Liver (tissue), 9 donors: ENCODE data around the gene ARV1. TPM values are rescaled to one million over a fixed set of nuclear protein-coding genes. Genes with fewer than 3 reads are reported as not detected.

ENCODE experiments used
- DNase-seq: peaks from one replicate; pipeline ENCODE4 v3.0.0-alpha.2; 2017; ENCODE audit warnings: low spot score
- H3K27ac ChIP-seq, 2 donors: one replicate each; pipeline ENCODE4 v1.7.0; 2013; ENCODE audit warnings: inconsistent platforms in 2 of 2, low read length in 2 of 2, control low read depth in 1 of 2, low read depth in 1 of 2, mild to moderate bottlenecking in 1 of 2
- H3K27me3 ChIP-seq, 4 donors: one replicate each; pipeline versions ENCODE4 v1.6.1 to v1.7.0; 2013; ENCODE audit warnings: low read length in 3 of 4, inconsistent platforms in 1 of 4, mild to moderate bottlenecking in 1 of 4, moderate library complexity in 1 of 4; ENCODE audit not compliant: control insufficient read depth in 4 of 4, insufficient read depth in 4 of 4
- H3K36me3 ChIP-seq, 4 donors: one replicate each; pipeline versions ENCODE4 v1.6.1 to v1.7.0; 2013; ENCODE audit warnings: low read length in 3 of 4, mild to moderate bottlenecking in 3 of 4, low read depth in 1 of 4, moderate library complexity in 1 of 4; ENCODE audit not compliant: control insufficient read depth in 4 of 4, insufficient read depth in 3 of 4
- H3K4me1 ChIP-seq, 4 donors: one replicate each; pipeline versions ENCODE4 v1.6.1 to v1.7.0; 2013; ENCODE audit warnings: low read length in 3 of 4, mild to moderate bottlenecking in 3 of 4, moderate library complexity in 1 of 4; ENCODE audit not compliant: control insufficient read depth in 4 of 4, insufficient read depth in 4 of 4
- H3K4me3 ChIP-seq, 3 donors: one replicate each; pipeline versions ENCODE4 v1.6.1 to v1.7.0; 2013; ENCODE audit warnings: low read length in 3 of 3, control low read depth in 1 of 3, low read depth in 1 of 3, mild to moderate bottlenecking in 1 of 3
- H3K9ac ChIP-seq, 2 donors: one replicate each; pipeline ENCODE4 v1.7.0; 2013; ENCODE audit warnings: low read length in 2 of 2, mild to moderate bottlenecking in 2 of 2, moderate library complexity in 2 of 2, control low read depth in 1 of 2, low read depth in 1 of 2
- H3K9me3 ChIP-seq, 4 donors: one replicate each; pipeline versions ENCODE4 v1.6.1 to v1.7.0; 2013; ENCODE audit warnings: low read length in 3 of 4; ENCODE audit not compliant: control insufficient read depth in 4 of 4
- ATF3 ChIP-seq: IDR thresholded peaks from 2 replicates; pipeline ENCODE4 v1.6.1; 2016; ENCODE audit warnings: antibody characterized with exemption
- CTCF ChIP-seq: fragments of 150-350 bp; IDR thresholded peaks from 2 replicates; pipeline ENCODE4 v1.5.1; 2017; ENCODE audit warnings: improper control_type of control experiment, low read depth, low read length; ENCODE audit not compliant: missing input control
- EGR1 ChIP-seq, 2 donors: IDR thresholded peaks; 2 replicates each; pipeline ENCODE4 v1.6.1; 2016 to 2018; ENCODE audit warnings: antibody characterized with exemption in 2 of 2, low read depth in 2 of 2
- FOXA1 ChIP-seq: IDR thresholded peaks from 2 replicates; pipeline ENCODE4 v1.6.1; 2016; ENCODE audit warnings: antibody characterized with exemption
- FOXA2 ChIP-seq: IDR thresholded peaks from 2 replicates; pipeline ENCODE4 v1.6.1; 2016; ENCODE audit warnings: antibody characterized with exemption
- GABPA ChIP-seq, 2 donors: IDR thresholded peaks in 1 of 2; conservative IDR thresholded peaks in 1 of 2; 2 replicates each; pipeline ENCODE4 v1.6.1; 2016; ENCODE audit warnings: antibody characterized with exemption in 2 of 2, mild to moderate bottlenecking in 1 of 2, moderate library complexity in 1 of 2
- HNF4G ChIP-seq: IDR thresholded peaks from 2 replicates; pipeline ENCODE4 v1.6.1; 2016; ENCODE audit warnings: antibody characterized with exemption
- JUND ChIP-seq, 2 donors: IDR thresholded peaks; 2 replicates each; pipeline ENCODE4 v1.6.1; 2016; ENCODE audit warnings: antibody characterized with exemption in 2 of 2
- MAX ChIP-seq: IDR thresholded peaks from 2 replicates; pipeline ENCODE4 v1.6.1; 2016; ENCODE audit warnings: antibody characterized with exemption
- RAD21 ChIP-seq, 2 donors: IDR thresholded peaks; 2 replicates each; pipeline ENCODE4 v1.6.1; 2016; ENCODE audit warnings: antibody characterized with exemption in 2 of 2, mild to moderate bottlenecking in 2 of 2
- REST ChIP-seq: IDR thresholded peaks from 2 replicates; pipeline ENCODE4 v1.6.1; 2016; ENCODE audit warnings: antibody characterized with exemption, mild to moderate bottlenecking
- SP1 ChIP-seq: IDR thresholded peaks from 2 replicates; pipeline ENCODE4 v1.6.1; 2018; ENCODE audit warnings: antibody characterized with exemption, mild to moderate bottlenecking
- TAF1 ChIP-seq: conservative IDR thresholded peaks from 2 replicates; pipeline ENCODE4 v1.6.1; 2016; ENCODE audit warnings: antibody characterized with exemption, mild to moderate bottlenecking
- YY1 ChIP-seq: IDR thresholded peaks from 2 replicates; pipeline ENCODE4 v1.6.1; 2016; ENCODE audit warnings: antibody characterized with exemption, mild to moderate bottlenecking
- WGBS: extraction: QIAGEN DNeasy Blood & Tissue Kit; methylation state at CpG from one replicate; pipeline ENCODE4 v1.1.7; 2013; 5-methylcytosine and 5-hydroxymethylcytosine counted together
- polyA plus RNA-seq, 2 donors: library from polyadenylated mRNA; stranded (reverse) in 1 of 2; unstranded in 1 of 2; fragments of 200-250 nt in 1 of 2; fragments of >200 nt in 1 of 2; fragmentation: Nextera tagmentation in 1 of 2; extraction: Ambion mirVana in 1 of 2; gene quantifications; one replicate each; pipeline versions ENCODE4 v1.2.1 to v1.2.3, GENCODE V29; 2013 to 2015
- total RNA-seq, 2 donors: library from RNA; depleted of rRNA; stranded (reverse); fragments of >200 nt; gene quantifications; one replicate each; pipeline ENCODE4 v1.2.3, GENCODE V29; 2014
- donor health status: healthy.
- donor health status: healthy.
- donor health status: healthy.
- donor health status: healthy.
- donor health status: healthy.

ARV1 gene
- total and polyA plus RNA-seq, 4 donors: 11.4 to 18.9 (median 14.6) TPM

- H3K4me1 ChIP-seq: no peaks in the 10 kb centered on the region
- DNase-seq: no peak
- 95% methylated on average over 6 of the region's 6 CpGs for WGBS
- TF ChIP-seq YY1 (no peak), MAX (no peak), ATF3 (no peak)
- no peaks in the 10 kb centered on the region for H3K36me3 ChIP-seq
- no peaks in the 10 kb centered on the region for H3K9me3 ChIP-seq
- no peaks in the 10 kb centered on the region for H3K27me3 ChIP-seq
- no peak overlapping the region for H3K4me3 ChIP-seq
- H3K27ac ChIP-seq: no peak overlapping the region
- H3K9ac ChIP-seq: no peak overlapping the region
These were observed 50.9 kb downstream of the ARV1 start for GRCh38 chr1:231029841-231030240.

GRCh38 chr1:231032963-231033362 lies 54.1 kb downstream of the ARV1 start:
- DNase-seq: no peak

GRCh38 chr1:231035799-231036198 lies 56.9 kb downstream of the ARV1 start:
- Histone ChIP-seq H3K9ac (no peak overlapping the region), H3K27me3 (no peaks in the 10 kb centered on the region), H3K4me3 (no peak overlapping the region), H3K27ac (no peak overlapping the region), H3K4me1 (peaks cover 6 to 18% (median 12%) of the 10 kb centered on the region in 4 donors), H3K36me3 (no peaks in the 10 kb centered on the region), H3K9me3 (no peaks in the 10 kb centered on the region)
- 73% methylated on average over 1 of the region's 1 CpG for WGBS
- DNase-seq: no peak
- TF ChIP-seq CTCF (no peak), RAD21 (IDR thresholded peaks at IDR 0.05) (peak in 1 of 2 donors; percentile 41), YY1 (peak; percentile 65), MAX (no peak), JUND (IDR thresholded peaks at IDR 0.05) (no peak), EGR1 (IDR thresholded peaks at IDR 0.05; ENCODE audit: low read depth in 2 of 2) (no peak), GABPA (IDR thresholded peaks at IDR 0.05 in 1 of 2, conservative IDR thresholded peaks at IDR 0.05 in 1 of 2) (no peak), ATF3 (no peak), TAF1 (no peak), FOXA2 (no peak), REST (no peak), HNF4G (no peak), SP1 (no peak)

More at GRCh38 chr1:231032963-231033362, 54.1 kb downstream of the ARV1 start:
- H3K4me3 ChIP-seq: no peak overlapping the region
- no peaks in the 10 kb centered on the region for H3K27me3 ChIP-seq
- H3K4me1 ChIP-seq: peaks cover 2 to 9% (median 5%) of the 10 kb centered on the region in 4 donors
- H3K9ac ChIP-seq: no peak overlapping the region
- no peaks in the 10 kb centered on the region for H3K36me3 ChIP-seq
- TF ChIP-seq FOXA1 (no peak), ATF3 (no peak), EGR1 (IDR thresholded peaks at IDR 0.05; ENCODE audit: low read depth in 2 of 2) (no peak), CTCF (no peak)
- H3K27ac ChIP-seq: no peak overlapping the region
- no peaks in the 10 kb centered on the region for H3K9me3 ChIP-seq
- WGBS: 57% methylated on average over 7 of the region's 7 CpGs
